Hypothalamus (tissue), 51 donors: ENCODE results near the gene LGMN.
"Not testable (repeated sequence)": the region's sequence is repeated elsewhere in the genome, so short reads cannot be mapped to it uniquely, and the experiment has no call there.

ENCODE experiments used
- DNase-seq, 51 donors: peaks; one replicate each; lab custom pipeline; 2025; lab: John Stamatoyannopoulos, UW

LGMN gene

DNA sequence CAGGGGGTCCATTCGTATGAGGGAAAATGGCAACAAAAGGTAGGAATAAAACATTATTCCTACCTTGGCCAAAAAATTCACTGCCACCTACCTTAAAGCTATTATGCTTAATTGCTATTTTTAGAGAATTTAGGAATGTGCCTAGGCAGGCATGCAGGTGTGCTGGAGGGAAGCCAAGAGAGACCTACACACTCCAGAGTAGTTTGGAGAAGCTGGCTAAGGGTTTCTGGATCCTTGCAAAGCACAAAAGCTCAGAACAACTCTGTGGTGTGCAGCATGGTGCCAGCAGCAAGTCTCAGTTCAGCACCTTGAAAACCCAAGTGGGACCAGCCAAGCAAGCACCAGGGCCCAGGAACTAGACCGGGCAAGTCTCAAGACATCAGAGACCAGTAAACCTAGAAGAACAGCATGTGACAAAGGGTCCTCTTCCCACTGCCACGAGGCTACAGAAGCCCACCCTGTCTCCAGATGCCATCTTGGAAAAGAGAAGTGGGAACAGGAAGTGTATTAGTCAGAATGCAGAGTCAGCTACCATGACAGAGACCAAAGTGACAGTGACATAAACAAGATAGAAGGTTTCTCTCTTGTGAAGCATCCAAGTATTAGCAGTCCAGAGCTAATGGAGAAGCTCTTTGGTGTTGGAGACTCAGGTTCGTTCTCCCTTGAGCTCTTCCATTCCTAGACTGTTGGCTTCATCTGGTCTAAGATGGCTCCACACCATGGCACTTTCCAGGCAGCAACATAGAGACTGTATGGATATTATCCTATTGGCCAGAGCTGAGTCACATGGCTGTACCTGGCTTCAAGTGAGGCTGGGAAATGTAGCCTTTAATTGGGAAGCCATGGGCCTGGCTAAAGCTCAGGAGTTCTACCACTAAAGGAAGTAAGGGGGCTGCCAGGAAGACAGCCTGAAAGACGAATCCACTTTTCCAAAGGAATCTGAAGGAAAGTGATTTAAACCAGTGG lies 15.5 kb upstream of the LGMN start:
- not testable (repeated sequence) for DNase-seq

DNA sequence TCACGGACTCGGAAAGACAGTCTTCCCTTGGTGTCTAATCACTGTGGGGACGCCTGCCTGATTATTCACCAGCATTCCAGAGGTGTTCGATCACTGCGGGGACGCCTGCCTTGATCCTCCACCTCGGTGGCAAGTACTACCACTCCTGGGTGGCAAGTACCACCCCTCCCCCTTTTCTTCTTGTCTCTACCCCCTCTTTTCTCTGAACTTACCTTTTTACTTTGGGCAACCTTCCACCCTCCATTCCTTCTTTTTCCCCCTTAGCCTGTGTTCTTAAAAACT lies 12.0 kb upstream of the LGMN start:
- no peak for DNase-seq

DNA sequence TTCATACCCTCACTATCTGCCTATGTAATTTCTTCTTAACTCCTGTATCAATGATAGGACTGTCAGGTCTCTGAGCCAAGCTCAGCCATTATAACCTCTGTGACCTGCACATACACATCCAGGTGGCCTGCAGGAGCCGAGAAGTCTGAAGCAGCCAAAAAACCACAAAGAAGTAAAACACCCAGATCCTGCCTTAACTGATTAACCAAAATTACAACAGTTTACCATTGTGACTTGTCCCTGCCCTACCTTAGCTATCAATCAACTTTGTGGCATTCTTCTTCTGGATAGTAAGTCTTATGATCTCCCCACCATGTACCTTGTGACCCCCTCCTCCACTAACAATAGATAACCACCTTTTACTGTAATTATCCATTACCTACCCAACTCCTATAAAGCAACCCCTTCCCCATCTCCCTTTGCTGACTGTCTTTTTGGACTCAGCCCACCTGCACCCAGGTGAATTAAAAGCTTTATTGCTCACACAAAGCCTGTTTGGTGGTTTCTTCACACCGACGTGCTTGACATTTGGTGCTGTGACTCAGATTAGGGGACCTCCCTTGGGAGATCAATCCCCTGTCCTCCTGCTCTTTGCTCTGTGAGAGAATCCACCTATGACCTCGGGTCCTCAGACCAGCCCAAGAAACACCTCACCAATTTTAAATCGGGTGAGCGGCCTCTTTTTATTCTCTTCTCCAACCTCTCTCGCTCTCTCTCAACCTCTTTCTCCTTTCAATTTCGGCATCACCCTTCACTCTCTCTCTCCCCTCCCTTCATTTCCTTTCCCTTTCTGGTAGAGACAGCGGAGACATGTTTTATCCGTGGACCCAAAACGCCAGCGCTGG lies 11.5 kb upstream of the LGMN start:
- no peak for DNase-seq

DNA sequence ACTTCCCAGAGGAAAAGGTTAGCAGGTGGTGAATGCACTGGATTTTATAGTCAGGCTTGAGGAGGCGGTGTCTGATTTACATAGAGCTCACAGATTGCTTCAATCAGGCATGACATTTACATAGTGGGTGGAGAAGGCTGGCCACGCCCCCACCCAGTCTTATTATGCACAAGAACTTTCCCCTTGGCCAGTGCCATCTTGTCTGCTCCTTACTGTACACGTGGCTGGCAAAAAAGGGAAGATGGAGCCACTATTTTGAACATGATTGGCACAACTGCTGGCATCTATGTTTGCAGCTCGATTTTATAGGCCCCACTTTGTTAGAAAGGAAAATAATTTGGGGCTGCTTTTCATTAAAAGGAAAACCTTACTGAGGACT lies 10.9 kb upstream of the LGMN start:
- no peak for DNase-seq

DNA sequence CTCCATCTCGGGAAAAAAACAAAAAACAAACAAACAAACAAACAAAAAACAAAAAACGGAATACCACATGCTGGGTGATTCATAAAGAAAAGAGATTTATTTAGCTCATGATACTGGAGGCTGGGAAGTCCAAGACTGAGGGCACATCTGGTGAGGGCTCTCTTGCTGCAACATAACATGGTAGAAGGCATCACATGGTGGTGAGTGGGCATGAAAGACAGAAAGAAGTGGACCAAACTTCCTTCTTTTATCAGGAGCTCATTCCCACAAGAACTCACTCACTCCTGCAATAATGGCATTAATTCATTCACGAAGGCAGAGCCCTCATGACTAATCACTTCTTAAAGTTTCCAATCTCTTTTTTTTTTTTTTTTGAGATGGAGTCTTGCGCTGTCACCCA lies 8.0 kb upstream of the LGMN start:
- DNase-seq, result no peak

DNA sequence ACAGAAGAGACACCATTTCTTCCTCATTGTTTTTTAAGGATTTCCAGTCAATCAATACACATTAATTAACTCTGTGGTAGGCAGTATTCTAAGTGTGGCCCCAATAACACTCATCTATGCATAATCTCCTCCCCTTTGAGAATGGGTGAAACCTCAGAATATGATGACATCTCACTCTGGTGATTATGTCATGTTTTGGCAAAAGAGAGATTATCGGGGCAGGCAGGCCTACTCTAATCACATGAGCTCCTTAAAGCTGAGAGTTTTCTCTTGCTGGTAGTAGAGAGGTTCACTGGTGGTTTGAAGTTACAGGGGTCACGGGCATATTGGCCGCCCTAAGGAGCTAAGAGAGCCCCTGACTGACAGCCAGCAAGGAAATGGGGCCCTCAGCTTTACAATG lies 7.1 kb upstream of the LGMN start:
- DNase-seq, result no peak

DNA sequence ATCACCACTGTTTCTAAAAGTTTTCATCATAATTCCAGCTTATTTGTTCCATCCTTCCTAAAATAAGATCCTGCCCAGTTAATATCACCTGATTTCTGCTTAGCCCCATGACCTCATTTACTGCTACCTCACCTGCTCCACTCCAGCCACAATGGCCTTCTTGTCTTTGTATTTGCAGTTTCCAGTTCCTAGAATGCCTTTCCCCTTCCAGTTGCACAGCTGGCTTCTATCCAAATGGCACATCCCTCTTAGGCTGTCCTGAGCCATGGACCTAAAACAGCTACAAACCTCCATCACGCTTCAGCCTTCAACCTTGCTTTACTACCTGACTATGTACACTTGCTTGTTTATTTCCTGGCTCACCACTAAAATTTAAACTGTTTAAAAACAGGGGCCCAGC lies 6.5 kb upstream of the LGMN start:
- DNase-seq, result no peak

DNA sequence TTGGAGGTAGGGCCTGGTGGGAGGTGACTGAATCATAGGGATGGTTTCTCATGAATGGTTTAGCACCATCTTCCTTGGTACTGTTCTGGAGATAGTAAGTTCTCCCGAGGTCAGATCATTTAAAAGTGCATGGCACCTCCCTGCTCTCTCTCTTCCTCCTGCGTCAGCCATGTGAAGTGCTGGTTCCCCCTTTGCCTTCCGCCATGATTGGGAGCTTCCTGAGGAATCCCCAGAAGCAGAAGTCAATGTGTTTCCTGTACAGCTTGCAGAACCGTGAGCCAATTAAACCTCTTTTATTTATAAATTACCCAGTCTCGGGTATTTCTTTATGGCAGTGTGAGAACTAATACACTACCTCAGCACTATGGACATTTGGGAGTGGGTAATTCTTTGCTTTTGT lies 4.8 kb upstream of the LGMN start:
- peak in 2 of 51 donors; percentile 5 to 15 for DNase-seq

DNA sequence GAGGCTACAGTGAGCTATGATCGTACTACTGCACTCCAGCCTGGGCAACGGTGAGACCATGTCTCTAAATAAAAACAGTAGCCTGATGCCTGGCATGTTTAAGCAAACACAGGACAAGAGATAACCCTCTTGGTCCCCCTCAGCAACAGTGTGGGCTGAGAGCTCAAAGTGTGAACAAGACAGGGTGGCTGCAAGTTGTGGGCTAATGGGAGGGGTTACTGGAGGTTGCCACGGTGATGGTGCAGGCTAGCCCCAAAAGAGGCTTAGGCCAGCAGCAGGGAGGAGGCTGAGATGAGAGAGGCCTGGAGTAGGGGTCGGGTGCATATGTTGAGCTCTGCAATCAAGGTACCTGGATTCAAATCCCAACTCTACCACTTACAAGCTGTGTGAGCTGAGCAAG lies 3.4 kb upstream of the LGMN start:
- no peak for DNase-seq

DNA sequence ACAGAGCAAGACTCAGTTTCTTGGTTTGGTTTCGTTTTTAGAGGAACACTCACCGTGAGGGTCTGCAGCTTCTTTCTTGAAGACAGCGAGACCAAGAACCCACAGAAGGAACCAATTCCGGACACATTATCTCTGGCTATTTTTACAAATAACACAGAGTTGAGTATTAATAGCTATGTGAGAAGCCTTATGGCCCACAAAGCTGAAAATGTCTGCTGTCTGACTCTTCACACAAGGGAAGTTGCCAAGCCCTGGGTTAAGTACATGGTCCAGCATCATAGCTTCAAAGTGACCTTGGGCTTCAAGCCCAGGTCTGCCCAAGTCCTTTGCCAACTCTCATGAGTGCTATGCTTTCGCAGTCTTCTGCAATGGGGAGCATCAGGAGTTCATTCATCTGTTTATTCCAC lies 2.6 kb upstream of the LGMN start:
- no peak for DNase-seq

DNA sequence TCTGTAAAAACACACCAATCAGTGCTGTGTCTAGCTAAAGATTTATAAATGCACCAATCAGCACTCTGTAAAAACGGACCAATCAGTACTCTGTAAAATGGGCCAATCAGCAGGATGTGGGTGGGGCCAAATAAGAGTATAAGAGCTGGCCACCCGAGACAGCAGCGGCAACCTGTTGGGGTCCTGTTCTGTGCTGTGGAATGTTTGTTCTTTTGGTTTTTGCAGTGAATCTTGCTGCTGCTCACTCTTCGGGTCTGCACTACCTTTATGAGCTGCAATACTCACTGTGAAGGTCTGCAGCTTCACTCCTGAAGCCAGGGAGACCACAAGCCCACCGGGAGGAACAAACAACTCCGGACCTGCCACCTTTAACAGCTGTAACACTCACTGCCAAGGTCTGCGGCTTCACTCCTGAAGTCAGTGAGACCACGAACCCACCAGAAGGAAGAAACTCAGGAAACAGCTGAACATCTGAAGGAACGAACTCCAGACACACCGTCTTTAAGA lies 1.8 kb upstream of the LGMN start:
- not testable (repeated sequence) for DNase-seq

DNA sequence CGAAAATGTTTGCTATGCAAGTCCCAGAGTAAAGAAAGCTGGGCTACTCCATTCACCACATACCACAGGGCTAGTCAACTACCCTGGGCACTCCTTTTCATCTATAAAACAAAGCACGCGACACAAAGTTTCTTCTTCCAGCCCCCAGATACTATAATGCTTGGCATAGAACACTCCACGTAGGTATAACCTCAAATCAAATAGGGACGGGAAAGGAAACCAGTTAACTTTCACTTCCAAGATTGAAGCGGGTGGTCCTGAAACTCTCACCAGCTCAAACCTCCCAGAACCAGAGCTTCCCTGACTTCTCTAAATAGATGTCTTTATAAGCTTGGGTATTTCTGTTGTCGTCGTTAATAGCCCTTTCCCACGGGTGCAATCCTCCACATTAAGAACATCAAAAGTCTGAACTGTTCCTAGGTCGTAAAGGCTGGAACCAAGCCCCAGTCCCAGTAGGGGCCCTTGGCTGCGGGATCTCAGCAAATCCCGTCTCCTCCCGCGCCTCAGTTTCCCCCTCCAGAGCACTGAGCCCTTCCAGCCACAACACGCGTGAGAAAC lies 647 bp downstream of the LGMN start:
- DNase-seq, result peak in 3 of 51 donors; percentile 10 to 46 (median 22)

DNA sequence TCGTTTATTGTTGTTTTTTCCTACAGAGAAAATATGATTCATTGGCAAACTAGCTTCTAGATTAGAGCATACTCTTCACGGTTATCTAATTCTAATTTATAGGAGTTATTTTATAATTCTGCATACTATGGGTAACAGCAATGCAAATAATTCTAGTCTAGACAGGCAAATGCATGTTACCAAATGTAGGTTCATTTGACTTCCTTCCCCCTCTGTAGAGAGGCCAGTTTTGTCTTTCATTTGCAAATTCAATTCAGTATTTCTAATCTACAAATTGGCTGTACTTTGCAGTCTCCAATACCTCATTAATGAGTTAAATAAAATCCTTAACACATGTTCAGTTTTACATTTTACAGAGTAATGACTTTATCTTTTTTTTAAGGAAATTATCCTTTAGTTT lies 4.2 kb downstream of the LGMN start:
- no peak for DNase-seq

DNA sequence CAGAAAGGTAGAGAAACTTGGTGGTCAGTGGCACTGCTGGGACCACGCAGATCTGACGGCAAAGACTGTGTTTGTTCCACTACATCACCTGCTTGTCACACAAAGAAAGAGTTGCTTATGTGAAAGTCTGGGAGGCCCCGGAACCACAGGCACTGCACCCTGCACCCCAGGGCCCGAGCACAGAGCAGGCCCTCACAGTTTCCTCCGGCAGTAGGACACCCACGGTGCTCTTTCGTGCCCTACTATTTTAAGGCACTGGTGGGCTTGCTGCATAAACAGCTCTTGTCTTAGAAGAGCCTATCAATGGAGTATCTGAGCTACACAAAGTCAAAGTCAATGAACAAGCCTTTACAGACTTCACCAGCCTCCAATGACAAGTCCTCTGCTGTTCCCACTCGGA lies 8.0 kb downstream of the LGMN start:
- DNase-seq, result no peak

DNA sequence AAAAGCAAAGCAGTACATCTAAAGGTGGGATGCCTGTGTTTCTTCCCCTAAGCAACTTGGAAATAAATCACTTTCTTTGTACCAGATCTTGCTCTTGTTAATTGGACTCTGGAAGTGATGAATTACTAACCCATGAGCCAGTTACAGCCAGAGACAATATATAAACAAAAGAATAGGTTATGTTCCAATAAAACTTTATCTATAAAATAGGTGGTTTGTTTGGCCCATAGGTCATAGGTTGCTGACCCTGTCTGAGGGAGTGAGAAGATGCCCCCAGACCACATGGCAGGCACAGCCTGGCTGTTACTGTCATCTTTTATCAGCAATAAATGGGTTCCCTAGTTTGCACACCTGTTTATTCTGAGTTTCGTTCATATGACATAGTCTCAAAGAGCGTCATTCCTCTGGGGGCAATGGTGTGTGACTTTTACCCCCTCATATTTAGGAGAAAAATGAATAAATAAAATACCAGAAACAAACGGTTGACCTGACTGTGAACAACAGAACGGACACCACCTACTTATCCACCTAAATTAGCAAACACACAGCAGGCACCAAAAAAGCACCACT lies 10.7 kb downstream of the LGMN start:
- no peak for DNase-seq

DNA sequence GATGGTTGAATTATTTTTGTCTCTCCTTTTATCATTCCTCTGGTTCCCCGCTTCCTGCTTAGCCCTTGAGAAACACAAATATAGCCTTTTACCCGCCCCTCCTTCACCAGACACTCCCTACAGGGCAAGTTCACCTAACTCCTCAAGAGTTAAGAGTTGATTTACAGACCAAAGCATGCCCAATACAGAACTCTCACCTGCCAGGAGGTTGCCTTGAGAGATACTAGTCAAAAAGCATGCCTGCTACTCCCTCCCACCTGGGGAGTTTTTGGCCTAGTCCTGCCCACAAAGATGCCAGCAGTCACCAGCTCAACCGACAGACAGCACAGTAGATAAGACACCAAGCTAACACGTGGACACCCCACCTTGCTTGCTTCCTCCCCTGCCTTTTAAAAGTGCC lies 11.2 kb downstream of the LGMN start:
- no peak for DNase-seq

DNA sequence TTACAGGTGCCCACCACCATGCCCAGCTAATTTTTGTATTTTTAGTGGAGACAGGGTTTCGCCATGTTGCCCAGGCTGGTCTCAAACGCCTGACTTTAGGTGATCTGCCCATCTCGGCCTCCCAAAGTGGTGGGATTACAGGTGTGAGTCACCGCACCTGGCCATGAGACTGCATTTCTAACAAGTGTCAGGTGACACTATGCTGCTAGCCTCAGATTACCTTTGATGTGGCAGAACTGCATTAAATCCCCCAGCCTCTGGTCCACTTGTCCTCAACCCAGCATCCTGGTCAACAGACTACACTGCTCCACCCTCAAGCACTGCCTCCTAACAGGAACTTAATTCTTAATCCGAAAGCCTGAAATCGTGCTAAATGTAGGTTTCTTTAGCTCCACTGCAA lies 13.1 kb downstream of the LGMN start:
- no peak for DNase-seq

DNA sequence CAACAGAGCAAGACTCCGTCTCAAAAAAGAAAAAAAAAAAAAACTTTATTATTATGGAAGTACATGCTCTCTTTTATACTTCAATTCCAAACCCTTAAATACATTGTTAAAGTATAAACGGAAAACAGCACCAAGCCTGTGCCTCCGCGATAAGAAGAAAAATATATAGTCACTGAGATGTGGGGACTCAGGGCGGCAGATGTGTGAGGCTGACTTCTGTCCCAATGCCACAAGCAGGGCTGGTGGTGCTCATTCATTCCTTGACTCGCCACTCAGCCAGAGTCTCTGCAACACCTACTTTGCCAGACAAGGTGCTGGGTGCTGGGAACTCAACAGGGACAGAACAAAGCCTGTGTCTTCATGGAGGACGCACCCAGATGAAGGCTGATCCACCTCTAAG lies 13.8 kb downstream of the LGMN start:
- DNase-seq, result no peak

DNA sequence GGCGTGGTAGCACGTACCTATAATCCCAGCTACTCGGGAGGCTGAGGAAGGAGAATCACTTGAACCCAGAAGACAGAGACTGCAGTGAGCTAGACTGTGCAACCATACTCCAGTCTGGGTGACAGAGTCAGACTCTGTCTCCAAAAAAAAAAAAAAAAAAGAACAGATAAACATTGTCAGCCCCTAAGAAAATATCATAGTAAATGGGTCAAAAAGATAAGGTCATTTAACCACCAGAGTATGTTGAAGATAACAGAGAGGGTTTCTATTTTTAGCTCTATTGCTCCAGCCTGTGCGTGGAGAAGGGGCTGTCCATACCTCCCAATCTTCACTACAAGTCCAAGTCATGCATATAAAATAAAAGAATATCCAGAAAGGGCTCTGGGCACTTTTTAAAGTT lies 15.4 kb downstream of the LGMN start:
- no peak for DNase-seq

DNA sequence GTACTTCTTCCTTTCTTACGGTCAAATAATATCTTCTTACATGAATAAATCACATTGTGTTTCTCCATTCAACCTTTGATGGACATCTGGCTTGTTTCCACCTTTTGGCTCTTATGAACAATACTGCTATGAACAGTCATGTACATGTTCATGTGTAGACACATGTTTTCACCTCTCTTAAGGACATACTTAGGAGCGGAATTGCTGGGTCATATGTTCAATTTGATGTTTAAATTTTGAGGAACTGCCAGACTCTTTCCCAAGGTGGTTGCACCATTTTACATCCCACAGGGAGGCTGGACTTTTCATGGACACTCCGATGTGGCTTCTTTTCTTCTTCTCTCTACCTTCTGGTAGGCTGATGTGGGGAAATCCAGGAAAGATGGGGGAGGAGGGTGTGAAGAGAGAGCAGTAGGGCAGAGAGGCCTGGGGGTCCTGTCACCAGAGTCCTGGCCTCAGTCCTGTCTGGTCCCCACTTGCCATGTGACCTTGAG lies 16.8 kb downstream of the LGMN start:
- DNase-seq, result no peak
